OCI-LY3 (cell line): Measurements from ENCODE around the gene CCT6A.

Experiments
- CTCF ChIP-seq: fragments of 200-600, 300-600 bp; sonication (generic); IDR thresholded peaks from 2 replicates; pipeline ENCODE4 v1.5.1; 2014; ENCODE audit warnings: antibody characterized with exemption, low read length, low read depth
- EZH2phosphoT487 ChIP-seq: fragments of 200-600 bp; shearing (Covaris generic); IDR thresholded peaks from 2 replicates; pipeline ENCODE4 v1.6.1; 2018; ENCODE audit warnings: antibody characterized with exemption, mixed run types, low read depth

- TF ChIP-seq CTCF (no peak), EZH2phosphoT487 (no peak)
These were observed 1.8 kb downstream of the CCT6A start for GRCh38 chr7:56053379-56053778.
